ENCODE data around the gene DCAF4. TPM values are rescaled to one million over a fixed set of nuclear protein-coding genes. Genes with fewer than 3 reads are reported as not detected.

The DCAF4 gene
- total RNA-seq, 4 donors from 2014 or later = 7.9 to 211 (median 22.8) TPM

- intact Hi-C loops (cut with DNase I; ENCODE audit: low total_unique reads) = loop anchor here (5.0 kb wide), 1 partner anchor 79 kb away; no protein-coding TSS in a partner anchor
- Histone ChIP-seq H3K36me3 (no peaks in the 10 kb centered on the region), H3K4me1 (peaks cover 10 to 29% (median 22%) of the 10 kb centered on the region in 4 donors), H3K27me3 (peaks cover 31% of the 10 kb centered on the region), H3K4me3 (peak overlapping the region in 3 of 4 donors; percentile 64 to 94 (median 65)), H3K9me3 (no peaks in the 10 kb centered on the region), H3K27ac (no peak overlapping the region)
- TF ChIP-seq POLR2AphosphoS5 (IDR thresholded peaks at IDR 0.05) = no peak
- TF ChIP-seq CTCF (IDR thresholded peaks at IDR 0.05) = no peak
- TF ChIP-seq EP300 (IDR thresholded peaks at IDR 0.05; ENCODE audit: low read depth) = no peak
- no peak for TF ChIP-seq POLR2A (IDR thresholded peaks at IDR 0.05)
- no peak for DNase-seq
- WGBS, 2 donors (ENCODE audit: low coverage in 1 of 2) = 4 to 7% methylated on average over 8 to 14 of the region's 14 CpGs
- in situ Hi-C loops (cut with MboI; ENCODE audit: low pct_ligation_motif_present in 1 of 4, low pct_unique_long_range_greater_than_20kb in 1 of 4, low sequenced_read_pairs in 3 of 4) = loop anchor here in 1 of 4 donors (10.0 kb wide), 1 partner anchor 377 kb away; no protein-coding TSS in a partner anchor
Measured at GRCh38 chr14:72891666-72892102, 34.6 kb upstream of the DCAF4 start.

GRCh38 chr14:72892103-72892878, 34.0 kb upstream of the DCAF4 start:
- H3K4me3 ChIP-seq = peak overlapping the region; percentile 15 to 94 (median 64)
- TF ChIP-seq POLR2A (IDR thresholded peaks at IDR 0.05) (no peak), EP300 (IDR thresholded peaks at IDR 0.05; ENCODE audit: low read depth) (no peak), CTCF (IDR thresholded peaks at IDR 0.05) (no peak), POLR2AphosphoS5 (IDR thresholded peaks at IDR 0.05) (no peak)
- no peaks in the 10 kb centered on the region for H3K36me3 ChIP-seq
- DNase-seq = peak; percentile 30
- 0 to 1% methylated on average over 1 to 47 of the region's 47 CpGs for WGBS, 2 donors (ENCODE audit: low coverage in 1 of 2)
- H3K27me3 ChIP-seq = peaks cover 36% of the 10 kb centered on the region
- intact Hi-C loops (cut with DNase I; ENCODE audit: low total_unique reads) (loop anchor here (5.0 kb wide), 1 partner anchor 80 kb away; no protein-coding TSS in a partner anchor), in situ Hi-C loops (cut with MboI; ENCODE audit: low pct_ligation_motif_present in 1 of 4, low pct_unique_long_range_greater_than_20kb in 1 of 4, low sequenced_read_pairs in 3 of 4) (loop anchor here in 1 of 4 donors (10.0 kb wide), 1 partner anchor 377 kb away; no protein-coding TSS in a partner anchor)
- H3K27ac ChIP-seq = peak overlapping the region in 2 of 4 donors; percentile 28 to 82
- H3K9me3 ChIP-seq = no peaks in the 10 kb centered on the region
- H3K4me1 ChIP-seq = peaks cover 10 to 29% (median 22%) of the 10 kb centered on the region in 4 donors

GRCh38 chr14:72892879-72893635, 33.2 kb upstream of the DCAF4 start:
- H3K9me3 ChIP-seq = no peaks in the 10 kb centered on the region
- peaks cover 10 to 29% (median 22%) of the 10 kb centered on the region in 4 donors for H3K4me1 ChIP-seq
- 0% methylated on average over 1 to 56 of the region's 68 CpGs for WGBS, 2 donors (ENCODE audit: low coverage in 1 of 2)
- no peaks in the 10 kb centered on the region for H3K36me3 ChIP-seq
- intact Hi-C loops (cut with DNase I; ENCODE audit: low total_unique reads) (loop anchor here (5.0 kb wide), 1 partner anchor 81 kb away; no protein-coding TSS in a partner anchor), in situ Hi-C loops (cut with MboI; ENCODE audit: low pct_ligation_motif_present in 1 of 4, low pct_unique_long_range_greater_than_20kb in 1 of 4, low sequenced_read_pairs in 3 of 4) (loop anchor here in 1 of 4 donors (10.0 kb wide), 1 partner anchor 378 kb away; no protein-coding TSS in a partner anchor)
- H3K27me3 ChIP-seq = peaks cover 42% of the 10 kb centered on the region
- H3K27ac ChIP-seq = peak overlapping the region; percentile 62 to 82 (median 79)
- H3K4me3 ChIP-seq = peak overlapping the region; percentile 64 to 94 (median 76)
- DNase-seq = peak; percentile 33
- TF ChIP-seq EP300 (IDR thresholded peaks at IDR 0.05; ENCODE audit: low read depth) (no peak), POLR2A (IDR thresholded peaks at IDR 0.05) (no peak), POLR2AphosphoS5 (IDR thresholded peaks at IDR 0.05) (no peak), CTCF (IDR thresholded peaks at IDR 0.05) (no peak)
